GM23248 (cell line): ENCODE data around the gene CNIH2.

Experiments used
- EZH2 ChIP-seq: fragments of 200-600 bp; sonication (generic); IDR thresholded peaks from 2 replicates; pipeline ENCODE4 v1.6.1; 2018; ENCODE audit warnings: antibody characterized with exemption, mild to moderate bottlenecking; ENCODE audit not compliant: insufficient read depth, poor library complexity, severe bottlenecking
- EZH2phosphoT487 ChIP-seq: fragments of 200-600 bp; sonication (generic); IDR thresholded peaks from 2 replicates; pipeline ENCODE4 v1.6.1; 2018; ENCODE audit warnings: antibody characterized with exemption, moderate library complexity, mild to moderate bottlenecking, low read depth; ENCODE audit not compliant: insufficient read depth

DNA sequence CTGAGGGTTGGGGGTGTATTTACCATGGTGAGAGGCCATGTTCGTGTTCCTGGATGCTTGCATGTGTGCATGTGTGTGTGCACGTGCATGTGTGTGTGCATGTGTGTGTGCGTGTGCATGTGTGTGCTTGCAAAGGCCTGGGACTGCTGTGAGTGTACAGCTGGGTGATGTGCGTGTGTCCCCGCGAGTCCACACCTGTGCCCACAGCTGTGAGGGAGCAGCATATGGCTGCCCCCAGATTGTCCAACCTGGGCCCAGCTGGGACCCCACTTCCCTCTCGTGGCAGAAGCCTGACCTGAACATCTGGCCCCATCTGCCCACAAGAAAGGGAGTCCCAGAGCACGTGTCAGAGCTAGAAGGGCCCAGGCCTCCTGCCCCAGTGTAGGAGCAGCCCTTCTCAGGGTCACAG, 47.3 kb downstream of the CNIH2 start:
- TF ChIP-seq EZH2phosphoT487 (no peak), EZH2 (no peak)
